PFSK-1 (cell line): Measurements from ENCODE around the gene SAP30L.

Source experiments
- FOXP2 ChIP-seq: optimal IDR thresholded peaks from 2 replicates; pipeline ENCODE3; 2011; ENCODE audit warnings: borderline replicate concordance, control low read depth, inconsistent platforms; ENCODE audit not compliant: insufficient read depth; ENCODE audit errors: extremely low read length, extremely low read depth
- POLR2AphosphoS5 ChIP-seq: IDR thresholded peaks from 2 replicates; pipeline ENCODE4 v1.6.1; 2012; ENCODE audit warnings: low read depth, mild to moderate bottlenecking, control low read depth, low read length, moderate library complexity
- REST ChIP-seq, 2 experiments: IDR thresholded peaks; 2 replicates each; pipeline versions ENCODE4 v1.6.1 to v1.8.0; 2011 to 2012; ENCODE audit warnings: low read depth in 2 of 2, low read length in 2 of 2, control low read depth in 1 of 2, inconsistent platforms in 1 of 2, mild to moderate bottlenecking in 1 of 2, moderate library complexity in 1 of 2; ENCODE audit not compliant: insufficient read depth in 1 of 2
- SIN3A ChIP-seq: IDR thresholded peaks from 2 replicates; pipeline ENCODE4 v1.6.1; 2012; ENCODE audit warnings: mild to moderate bottlenecking, low read length, moderate library complexity, borderline replicate concordance; ENCODE audit not compliant: insufficient read depth
- TAF1 ChIP-seq: IDR thresholded peaks from 2 replicates; pipeline ENCODE4 v1.6.1; 2012; ENCODE audit warnings: low read length, control low read depth, borderline replicate concordance; ENCODE audit not compliant: insufficient read depth

SAP30L gene

GRCh38 chr5:154401355-154401754 lies 44.4 kb upstream of the SAP30L start:
- no peak for TF ChIP-seq TAF1
- no peak for TF ChIP-seq FOXP2
- no peak for TF ChIP-seq REST (IDR thresholded peaks at IDR 0.05; ENCODE audit: insufficient read depth in 1 of 2, low read depth in 2 of 2, low read length in 2 of 2)
- TF ChIP-seq SIN3A = no peak
- TF ChIP-seq POLR2AphosphoS5 = no peak

- TF ChIP-seq FOXP2 (no peak), REST (IDR thresholded peaks at IDR 0.05; ENCODE audit: insufficient read depth in 1 of 2, low read depth in 2 of 2, low read length in 2 of 2) (no peak), TAF1 (no peak), POLR2AphosphoS5 (no peak), SIN3A (no peak)
These were observed 43.9 kb upstream of the SAP30L start for GRCh38 chr5:154401931-154402330.

GRCh38 chr5:154402611-154403010 lies 43.2 kb upstream of the SAP30L start:
- TF ChIP-seq REST (IDR thresholded peaks at IDR 0.05; ENCODE audit: insufficient read depth in 1 of 2, low read depth in 2 of 2, low read length in 2 of 2) (no peak), SIN3A (no peak), TAF1 (no peak), POLR2AphosphoS5 (no peak), FOXP2 (no peak)

GRCh38 chr5:154403234-154403633 lies 42.6 kb upstream of the SAP30L start:
- TF ChIP-seq FOXP2 = no peak
- TF ChIP-seq SIN3A = no peak
- no peak for TF ChIP-seq TAF1
- TF ChIP-seq REST (IDR thresholded peaks at IDR 0.05; ENCODE audit: insufficient read depth in 1 of 2, low read depth in 2 of 2, low read length in 2 of 2) = no peak
- TF ChIP-seq POLR2AphosphoS5 = no peak
